ENCODE data around the gene ITGA7. TPM values are rescaled to one million over a fixed set of nuclear protein-coding genes. Genes with fewer than 3 reads are reported as not detected.

Gene ITGA7
- total RNA-seq, 1 experiment from 2014 or later = 2.7 TPM

DNA sequence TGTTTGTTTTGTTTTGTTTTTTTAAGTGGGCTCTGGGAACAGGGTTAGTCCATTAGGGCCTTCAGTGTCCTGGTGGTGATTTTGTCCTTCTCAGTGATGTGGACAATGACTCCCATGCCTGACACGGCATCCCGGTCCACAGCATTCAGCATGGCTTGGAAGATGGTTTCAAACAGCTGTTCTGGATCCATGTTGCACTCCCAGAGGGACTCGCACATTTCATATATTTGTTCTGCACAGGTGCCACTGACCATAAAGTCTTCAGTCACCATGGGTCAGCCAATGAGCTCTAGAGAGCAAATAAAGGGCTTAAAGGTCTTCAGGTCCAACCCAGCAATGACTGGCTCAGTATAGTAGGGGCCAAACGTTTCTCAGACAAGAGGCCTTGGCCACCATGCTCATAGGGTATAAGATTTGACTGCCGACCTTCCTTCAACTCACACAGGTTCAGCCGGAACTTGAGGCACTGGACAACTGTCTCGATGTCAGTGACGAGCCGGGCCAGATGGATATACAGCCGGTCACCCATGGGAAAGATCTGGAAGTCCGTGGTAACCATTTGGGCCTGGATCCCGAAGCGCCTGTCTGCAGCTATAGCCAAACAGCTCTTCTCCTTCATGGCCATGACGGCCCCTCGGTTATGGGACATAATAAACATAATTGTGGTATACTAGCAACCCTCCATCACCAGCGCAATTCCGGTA is 53.0 kb downstream of the ITGA7 start:
- Histone ChIP-seq H3K79me2 (ENCODE audit: low read depth) (no peaks in the 10 kb centered on the region), H3K36me3 (ENCODE audit: low read depth) (no peaks in the 10 kb centered on the region), H3K4me1 (replicated peaks; ENCODE audit: insufficient read depth) (no peaks in the 10 kb centered on the region), H3K4me3 (no peak overlapping the region), H2AFZ (no peak overlapping the region), H3K4me2 (no peak overlapping the region), H4K20me1 (ENCODE audit: insufficient read depth) (no peaks in the 10 kb centered on the region), H3K9me2 (ENCODE audit: insufficient read depth) (no peaks in the 10 kb centered on the region), H3K9me3 (ENCODE audit: insufficient read depth, low read depth) (no peaks in the 10 kb centered on the region), H3F3A (ENCODE audit: insufficient read depth, low read depth) (no peaks in the 10 kb centered on the region), H3K27ac (no peak overlapping the region), H3K27me3 (ENCODE audit: insufficient read depth, low read depth) (no peaks in the 10 kb centered on the region)
- TF ChIP-seq, protein P1, sequence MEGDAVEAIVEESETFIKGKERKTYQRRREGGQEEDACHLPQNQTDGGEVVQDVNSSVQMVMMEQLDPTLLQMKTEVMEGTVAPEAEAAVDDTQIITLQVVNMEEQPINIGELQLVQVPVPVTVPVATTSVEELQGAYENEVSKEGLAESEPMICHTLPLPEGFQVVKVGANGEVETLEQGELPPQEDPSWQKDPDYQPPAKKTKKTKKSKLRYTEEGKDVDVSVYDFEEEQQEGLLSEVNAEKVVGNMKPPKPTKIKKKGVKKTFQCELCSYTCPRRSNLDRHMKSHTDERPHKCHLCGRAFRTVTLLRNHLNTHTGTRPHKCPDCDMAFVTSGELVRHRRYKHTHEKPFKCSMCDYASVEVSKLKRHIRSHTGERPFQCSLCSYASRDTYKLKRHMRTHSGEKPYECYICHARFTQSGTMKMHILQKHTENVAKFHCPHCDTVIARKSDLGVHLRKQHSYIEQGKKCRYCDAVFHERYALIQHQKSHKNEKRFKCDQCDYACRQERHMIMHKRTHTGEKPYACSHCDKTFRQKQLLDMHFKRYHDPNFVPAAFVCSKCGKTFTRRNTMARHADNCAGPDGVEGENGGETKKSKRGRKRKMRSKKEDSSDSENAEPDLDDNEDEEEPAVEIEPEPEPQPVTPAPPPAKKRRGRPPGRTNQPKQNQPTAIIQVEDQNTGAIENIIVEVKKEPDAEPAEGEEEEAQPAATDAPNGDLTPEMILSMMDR (conservative IDR thresholded peaks at IDR 0.05) = no peak
- no peak for TF ChIP-seq EZH2 (IDR thresholded peaks at IDR 0.05; ENCODE audit: low read depth)
- CTCF ChIA-PET = interaction anchor here (0.5 kb wide), 1 partner anchor 20 kb away, joined by 15 read pairs; no protein-coding TSS in a partner anchor
- POLR2A ChIA-PET (ENCODE audit: unreplicated experiment) = no interaction called here
- no TSS peak for BruUV-seq (replicated peaks)
- no peak for DNase-seq
- intact Hi-C loops (cut with micrococcal nuclease; ENCODE audit: unreplicated experiment) = no loop called here

DNA sequence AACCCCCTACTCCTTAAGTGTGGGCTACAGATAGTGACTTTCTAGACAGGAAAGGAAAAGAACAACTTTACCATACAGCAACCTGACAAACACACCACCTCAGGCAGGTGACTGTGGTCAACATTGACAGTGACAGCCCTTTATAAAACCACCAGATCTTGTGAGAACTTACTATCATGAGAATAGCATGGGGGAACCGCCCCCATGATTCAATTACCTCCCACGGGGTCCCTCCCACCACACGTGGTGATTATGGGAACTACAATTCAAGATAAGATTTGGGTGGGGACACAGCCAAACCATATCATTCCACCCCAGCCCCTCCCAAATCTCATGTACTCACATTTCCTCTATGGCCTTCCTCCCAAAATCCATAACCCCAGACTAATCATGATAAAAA is 54.7 kb downstream of the ITGA7 start:
- no TSS peak for BruUV-seq (replicated peaks)
- H3F3A ChIP-seq (ENCODE audit: insufficient read depth, low read depth) = no peaks in the 10 kb centered on the region
- H3K27me3 ChIP-seq (ENCODE audit: insufficient read depth, low read depth) = no peaks in the 10 kb centered on the region
- H2AFZ ChIP-seq = no peak overlapping the region
- H3K9me3 ChIP-seq (ENCODE audit: insufficient read depth, low read depth) = no peaks in the 10 kb centered on the region
- H4K20me1 ChIP-seq (ENCODE audit: insufficient read depth) = no peaks in the 10 kb centered on the region
- CTCF ChIA-PET = no interaction called here
- no peak for DNase-seq
- no peak overlapping the region for H3K4me2 ChIP-seq
- H3K9me2 ChIP-seq (ENCODE audit: insufficient read depth) = no peaks in the 10 kb centered on the region
- H3K79me2 ChIP-seq (ENCODE audit: low read depth) = no peaks in the 10 kb centered on the region
- no peak overlapping the region for H3K27ac ChIP-seq
- intact Hi-C loops (cut with micrococcal nuclease; ENCODE audit: unreplicated experiment) = no loop called here
- H3K4me1 ChIP-seq (replicated peaks; ENCODE audit: insufficient read depth) = no peaks in the 10 kb centered on the region
- POLR2A ChIA-PET (ENCODE audit: unreplicated experiment) = no interaction called here
- TF ChIP-seq, protein P1 (conservative IDR thresholded peaks at IDR 0.05) = no peak
- TF ChIP-seq EZH2 (IDR thresholded peaks at IDR 0.05; ENCODE audit: low read depth) = no peak
- no peak overlapping the region for H3K4me3 ChIP-seq
- no peaks in the 10 kb centered on the region for H3K36me3 ChIP-seq (ENCODE audit: low read depth)

DNA sequence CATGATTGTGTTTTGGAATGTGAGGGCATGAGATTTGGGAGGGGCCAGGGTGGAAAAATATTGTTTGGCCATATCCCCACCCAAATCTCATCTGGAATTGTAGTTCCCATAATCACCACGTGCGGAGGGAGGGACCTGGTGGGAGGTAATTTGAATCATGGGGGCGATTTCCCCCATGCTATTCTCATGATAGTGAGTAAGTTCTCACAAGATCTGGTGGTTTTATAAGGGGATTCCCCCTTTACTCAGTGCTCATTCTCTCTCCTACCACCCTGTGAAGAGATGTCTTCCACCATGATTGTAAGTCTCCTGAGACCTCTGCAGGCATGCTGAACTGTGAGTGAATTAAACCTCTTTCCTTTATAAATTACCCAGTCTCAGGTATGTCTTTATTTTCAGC is 55.4 kb downstream of the ITGA7 start:
- POLR2A ChIA-PET (ENCODE audit: unreplicated experiment) = no interaction called here

More for the DNA sequence above, 55.4 kb downstream of the ITGA7 start:
- TF ChIP-seq, protein P1 (conservative IDR thresholded peaks at IDR 0.05) = no peak
- TF ChIP-seq EZH2 (IDR thresholded peaks at IDR 0.05; ENCODE audit: low read depth) = no peak
- H3K9me2 ChIP-seq (ENCODE audit: insufficient read depth) = no peaks in the 10 kb centered on the region
- CTCF ChIA-PET = no interaction called here
- H3K27me3 ChIP-seq (ENCODE audit: insufficient read depth, low read depth) = no peaks in the 10 kb centered on the region
- no peak overlapping the region for H3K4me2 ChIP-seq
- no peaks in the 10 kb centered on the region for H3K36me3 ChIP-seq (ENCODE audit: low read depth)
- no peaks in the 10 kb centered on the region for H3K4me1 ChIP-seq (replicated peaks; ENCODE audit: insufficient read depth)
- no peak for DNase-seq
- H4K20me1 ChIP-seq (ENCODE audit: insufficient read depth) = no peaks in the 10 kb centered on the region
- H3K79me2 ChIP-seq (ENCODE audit: low read depth) = no peaks in the 10 kb centered on the region
- no peaks in the 10 kb centered on the region for H3K9me3 ChIP-seq (ENCODE audit: insufficient read depth, low read depth)
- intact Hi-C loops (cut with micrococcal nuclease; ENCODE audit: unreplicated experiment) = no loop called here
- no peak overlapping the region for H2AFZ ChIP-seq
- H3F3A ChIP-seq (ENCODE audit: insufficient read depth, low read depth) = no peaks in the 10 kb centered on the region
- no peak overlapping the region for H3K27ac ChIP-seq
- no peak overlapping the region for H3K4me3 ChIP-seq
- BruUV-seq (replicated peaks) = no TSS peak

Data from PC-9 (cell line).